HepG2 (cell line): ENCODE measurements around the gene TMTC2. TPM values are rescaled to one million over a fixed set of nuclear protein-coding genes. Genes with fewer than 3 reads are reported as not detected.

Experiments
- ATAC-seq: fragments of 200-7000 bp; cut with Tn5 transposase; 3 replicates; pipeline ENCODE4 v1.9.1; 2020; ENCODE audit warnings: mild to moderate bottlenecking, moderate library complexity
- BruUV-seq: library from RNA; stranded (reverse); fragments of 400-500 nt; replicated peaks from 2 replicates; lab custom pipeline; 2021; lab: Mats Ljungman, UMichigan
- CTCF ChIA-PET: fragments of 300-600 bp; formaldehyde crosslinking; extraction: SDS; loops from one replicate; lab custom pipeline; 2021; ENCODE audit warnings: low total read pairs, inconsistent platforms, low intra/inter-chr PET ratio; lab: Yijun Ruan, JAX
- POLR2A ChIA-PET: fragments of 350-600 bp; sonication (Branson Sonifier 250); formaldehyde crosslinking; loops from one replicate; lab custom pipeline; 2020; ENCODE audit warnings: antibody characterized with exemption, inconsistent platforms; lab: Yijun Ruan, JAX
- DNase-seq: peaks from one replicate; pipeline ENCODE4 v3.0.0-alpha.2; 2015; ENCODE audit warnings: low spot score
- FAIRE-seq: peaks from 3 replicates; lab custom pipeline; 2011; peaks lifted over from hg19 to GRCh38; lab: Jason Lieb, UNC
- H2AFZ ChIP-seq: one replicate; pipeline ENCODE4 v1.6.1; 2011; ENCODE audit warnings: low read length, inconsistent platforms
- H3K27ac ChIP-seq: fragments of 300-600 bp; 3 replicates; pipeline ENCODE4 v1.8.0; 2011; ENCODE audit warnings: mixed run types, mild to moderate bottlenecking, mixed read lengths, low read length, inconsistent platforms; ENCODE audit not compliant: insufficient read depth; ENCODE audit errors: extremely low read length
- H3K27me3 ChIP-seq, 2 experiments: fragments of 200-600 bp in 1 of 2; 2 replicates in 1 of 2; 3 replicates in 1 of 2; pipeline versions ENCODE4 v1.6.0 to v1.8.0; 2011; ENCODE audit warnings: low read length in 2 of 2, mild to moderate bottlenecking in 2 of 2, moderate library complexity in 2 of 2, inconsistent platforms in 1 of 2; ENCODE audit not compliant: insufficient read depth in 2 of 2, control insufficient read depth in 1 of 2
- H3K36me3 ChIP-seq, 2 experiments: fragments of 200-600 bp in 1 of 2; replicated peaks in 1 of 2; 2 replicates in 1 of 2; 3 replicates in 1 of 2; pipeline versions ENCODE4 v1.5.1 to v1.8.0; 2011; ENCODE audit warnings: low read length in 2 of 2, inconsistent platforms in 1 of 2; ENCODE audit not compliant: insufficient read depth in 2 of 2, control insufficient read depth in 1 of 2
- H3K4me1 ChIP-seq: 2 replicates; pipeline ENCODE4 v1.5.1; 2012; ENCODE audit warnings: low read length, inconsistent platforms; ENCODE audit not compliant: insufficient read depth
- H3K4me2 ChIP-seq: 2 replicates; pipeline ENCODE4 v1.6.0; 2011; ENCODE audit warnings: low read depth, low read length, inconsistent platforms
- H3K4me3 ChIP-seq, 3 experiments: fragments of 200-600 bp in 1 of 3; sonication (generic), shearing (Covaris generic) in 1 of 3; replicated peaks in 1 of 3; 2 replicates each; pipeline ENCODE4 v1.5.1; 2011 to 2016; ENCODE audit warnings: low read length in 3 of 3, inconsistent platforms in 2 of 3, low read depth in 2 of 3, mild to moderate bottlenecking in 2 of 3, control low read depth in 1 of 3, mixed read lengths in 1 of 3; ENCODE audit not compliant: insufficient read depth in 1 of 3
- H3K79me2 ChIP-seq: one replicate; pipeline ENCODE4 v1.6.1; 2011; ENCODE audit warnings: low read length, inconsistent platforms; ENCODE audit not compliant: insufficient read depth
- H3K9ac ChIP-seq: 2 replicates; pipeline ENCODE4 v1.6.0; 2011; ENCODE audit warnings: mild to moderate bottlenecking, low read depth, low read length, inconsistent platforms; ENCODE audit not compliant: insufficient read depth
- H3K9me3 ChIP-seq: 2 replicates; pipeline ENCODE4 v1.5.1; 2012; ENCODE audit warnings: mild to moderate bottlenecking, low read length
- H4K20me1 ChIP-seq: 2 replicates; pipeline ENCODE4 v1.6.0; 2011; ENCODE audit warnings: inconsistent platforms, mild to moderate bottlenecking, low read length, moderate library complexity; ENCODE audit not compliant: insufficient read depth
- ZEB1 ChIP-seq: IDR thresholded peaks from 2 replicates; pipeline ENCODE4 v1.6.1; 2012; ENCODE audit warnings: mild to moderate bottlenecking, low read depth, inconsistent platforms; ENCODE audit not compliant: insufficient replicate concordance
- ZNF180 ChIP-seq: sonication (generic); formaldehyde crosslinking; IDR thresholded peaks from 2 replicates; pipeline ENCODE4 v1.4.0; 2020; ENCODE audit warnings: low read depth, missing genetic modification reagents, borderline replicate concordance
- WGBS: methylation state at CpG from one replicate; pipeline ENCODE4 v1.1.6; 2017; ENCODE audit warnings: low lambda C conversion rate; 5-methylcytosine and 5-hydroxymethylcytosine counted together
- in situ Hi-C: cut with HindIII; loops from 2 replicates; pipeline ENCODE4 v1.10.0; 2017; ENCODE audit warnings: low pct_unique_long_range_greater_than_20kb; ENCODE audit not compliant: extremely low pct_ligation_motif_present
- intact Hi-C: fragments of 100-400 bp; cut with micrococcal nuclease; formaldehyde crosslinking; loops from one replicate; pipeline ENCODE4 v1.10.0; 2022; ENCODE audit not compliant: unreplicated experiment
- polyA plus RNA-seq, 8 experiments: library from polyadenylated mRNA; depleted of rRNA in 3 of 8; stranded (reverse) in 7 of 8; unstranded in 1 of 8; fragments of >200 nt; fragmentation: Illumina TruSeq in 4 of 8; extraction: Trizol in 4 of 8; gene quantifications; 2 replicates each; pipeline versions ENCODE4 v1.2.1 to v1.2.3, GENCODE V29; 2011 to 2016; ENCODE audit warnings: low read depth in 4 of 8, missing spikeins in 1 of 8, mixed read lengths in 1 of 8; ENCODE audit not compliant: insufficient read depth in 1 of 8
- total RNA-seq, 5 experiments: library from RNA; depleted of rRNA; stranded (reverse); fragments of >200 nt; fragmentation: Illumina TruSeq; extraction: Trizol; gene quantifications; 2 replicates each; pipeline ENCODE4 v1.2.3, GENCODE V29; 2016; ENCODE audit warnings: low read depth in 1 of 5
- TF ChIP-seq, protein P1 (sequence below): sonication (generic); formaldehyde crosslinking; IDR thresholded peaks from 2 replicates; pipeline ENCODE4 v1.5.1; 2020; ENCODE audit warnings: mild to moderate bottlenecking, missing genetic modification reagents, borderline replicate concordance
- TF ChIP-seq, protein P2 (sequence below): IDR thresholded peaks from 2 replicates; pipeline ENCODE4 v1.6.1; 2016; ENCODE audit warnings: missing biosample characterization, missing genetic modification reagents, low read depth
- TF ChIP-seq, protein P3 (sequence below): sonication (generic); formaldehyde crosslinking; IDR thresholded peaks from 2 replicates; pipeline ENCODE4 v1.4.0; 2020; ENCODE audit warnings: missing genetic modification reagents, mild to moderate bottlenecking, borderline replicate concordance

Gene TMTC2
- total and polyA plus RNA-seq, 2 of the 13 experiments (the other 11 are each of a cell fraction or from before 2014, with no cell fraction given) = 0.55 to 0.63 TPM

DNA sequence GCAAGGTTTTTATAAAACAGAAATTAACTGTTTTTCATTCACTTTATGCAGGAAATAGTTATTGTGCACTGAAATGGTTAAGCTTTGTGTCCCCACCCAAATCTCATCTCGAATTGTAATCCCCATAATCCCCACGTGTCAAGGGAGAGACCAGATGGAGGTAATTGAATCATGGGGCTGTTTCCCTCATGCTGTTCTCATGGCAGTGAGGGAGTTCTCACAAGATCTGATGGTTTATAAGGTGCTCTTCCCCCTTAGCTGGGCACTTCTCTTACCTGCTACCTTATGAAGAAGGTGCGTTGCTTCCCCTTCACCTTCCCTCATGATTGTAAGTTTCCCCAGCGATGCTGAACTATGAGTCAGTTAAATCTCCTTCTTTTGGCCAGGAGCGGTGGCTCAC lies 123.9 kb downstream of the TMTC2 start:
- POLR2A ChIA-PET = no interaction called here
- no peaks in the 10 kb centered on the region for H3K27me3 ChIP-seq
- TF ChIP-seq, protein P1, sequence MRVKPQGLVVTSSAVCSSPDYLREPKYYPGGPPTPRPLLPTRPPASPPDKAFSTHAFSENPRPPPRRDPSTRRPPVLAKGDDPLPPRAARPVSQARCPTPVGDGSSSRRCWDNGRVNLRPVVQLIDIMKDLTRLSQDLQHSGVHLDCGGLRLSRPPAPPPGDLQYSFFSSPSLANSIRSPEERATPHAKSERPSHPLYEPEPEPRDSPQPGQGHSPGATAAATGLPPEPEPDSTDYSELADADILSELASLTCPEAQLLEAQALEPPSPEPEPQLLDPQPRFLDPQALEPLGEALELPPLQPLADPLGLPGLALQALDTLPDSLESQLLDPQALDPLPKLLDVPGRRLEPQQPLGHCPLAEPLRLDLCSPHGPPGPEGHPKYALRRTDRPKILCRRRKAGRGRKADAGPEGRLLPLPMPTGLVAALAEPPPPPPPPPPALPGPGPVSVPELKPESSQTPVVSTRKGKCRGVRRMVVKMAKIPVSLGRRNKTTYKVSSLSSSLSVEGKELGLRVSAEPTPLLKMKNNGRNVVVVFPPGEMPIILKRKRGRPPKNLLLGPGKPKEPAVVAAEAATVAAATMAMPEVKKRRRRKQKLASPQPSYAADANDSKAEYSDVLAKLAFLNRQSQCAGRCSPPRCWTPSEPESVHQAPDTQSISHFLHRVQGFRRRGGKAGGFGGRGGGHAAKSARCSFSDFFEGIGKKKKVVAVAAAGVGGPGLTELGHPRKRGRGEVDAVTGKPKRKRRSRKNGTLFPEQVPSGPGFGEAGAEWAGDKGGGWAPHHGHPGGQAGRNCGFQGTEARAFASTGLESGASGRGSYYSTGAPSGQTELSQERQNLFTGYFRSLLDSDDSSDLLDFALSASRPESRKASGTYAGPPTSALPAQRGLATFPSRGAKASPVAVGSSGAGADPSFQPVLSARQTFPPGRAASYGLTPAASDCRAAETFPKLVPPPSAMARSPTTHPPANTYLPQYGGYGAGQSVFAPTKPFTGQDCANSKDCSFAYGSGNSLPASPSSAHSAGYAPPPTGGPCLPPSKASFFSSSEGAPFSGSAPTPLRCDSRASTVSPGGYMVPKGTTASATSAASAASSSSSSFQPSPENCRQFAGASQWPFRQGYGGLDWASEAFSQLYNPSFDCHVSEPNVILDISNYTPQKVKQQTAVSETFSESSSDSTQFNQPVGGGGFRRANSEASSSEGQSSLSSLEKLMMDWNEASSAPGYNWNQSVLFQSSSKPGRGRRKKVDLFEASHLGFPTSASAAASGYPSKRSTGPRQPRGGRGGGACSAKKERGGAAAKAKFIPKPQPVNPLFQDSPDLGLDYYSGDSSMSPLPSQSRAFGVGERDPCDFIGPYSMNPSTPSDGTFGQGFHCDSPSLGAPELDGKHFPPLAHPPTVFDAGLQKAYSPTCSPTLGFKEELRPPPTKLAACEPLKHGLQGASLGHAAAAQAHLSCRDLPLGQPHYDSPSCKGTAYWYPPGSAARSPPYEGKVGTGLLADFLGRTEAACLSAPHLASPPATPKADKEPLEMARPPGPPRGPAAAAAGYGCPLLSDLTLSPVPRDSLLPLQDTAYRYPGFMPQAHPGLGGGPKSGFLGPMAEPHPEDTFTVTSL = no peak
- TF ChIP-seq, protein P2, sequence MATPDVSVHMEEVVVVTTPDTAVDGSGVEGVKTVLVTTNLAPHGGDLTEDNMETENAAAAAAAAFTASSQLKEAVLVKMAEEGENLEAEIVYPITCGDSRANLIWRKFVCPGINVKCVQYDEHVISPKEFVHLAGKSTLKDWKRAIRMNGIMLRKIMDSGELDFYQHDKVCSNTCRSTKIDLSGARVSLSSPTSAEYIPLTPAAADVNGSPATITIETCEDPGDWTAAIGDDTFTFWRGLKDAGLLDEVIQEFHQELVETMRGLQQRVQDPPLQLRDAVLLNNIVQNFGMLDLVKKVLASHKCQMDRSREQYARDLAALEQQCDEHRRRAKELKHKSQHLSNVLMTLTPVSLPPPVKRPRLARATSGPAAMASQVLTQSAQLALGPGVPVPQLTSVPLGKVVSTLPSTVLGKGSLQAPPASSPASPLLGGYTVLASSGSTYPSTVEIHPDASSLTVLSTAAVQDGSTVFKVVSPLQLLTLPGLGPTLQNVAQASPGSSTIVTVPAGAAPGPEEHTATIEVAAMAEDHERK (CRISPR knock-in tag) = no peak
- TF ChIP-seq, protein P3, sequence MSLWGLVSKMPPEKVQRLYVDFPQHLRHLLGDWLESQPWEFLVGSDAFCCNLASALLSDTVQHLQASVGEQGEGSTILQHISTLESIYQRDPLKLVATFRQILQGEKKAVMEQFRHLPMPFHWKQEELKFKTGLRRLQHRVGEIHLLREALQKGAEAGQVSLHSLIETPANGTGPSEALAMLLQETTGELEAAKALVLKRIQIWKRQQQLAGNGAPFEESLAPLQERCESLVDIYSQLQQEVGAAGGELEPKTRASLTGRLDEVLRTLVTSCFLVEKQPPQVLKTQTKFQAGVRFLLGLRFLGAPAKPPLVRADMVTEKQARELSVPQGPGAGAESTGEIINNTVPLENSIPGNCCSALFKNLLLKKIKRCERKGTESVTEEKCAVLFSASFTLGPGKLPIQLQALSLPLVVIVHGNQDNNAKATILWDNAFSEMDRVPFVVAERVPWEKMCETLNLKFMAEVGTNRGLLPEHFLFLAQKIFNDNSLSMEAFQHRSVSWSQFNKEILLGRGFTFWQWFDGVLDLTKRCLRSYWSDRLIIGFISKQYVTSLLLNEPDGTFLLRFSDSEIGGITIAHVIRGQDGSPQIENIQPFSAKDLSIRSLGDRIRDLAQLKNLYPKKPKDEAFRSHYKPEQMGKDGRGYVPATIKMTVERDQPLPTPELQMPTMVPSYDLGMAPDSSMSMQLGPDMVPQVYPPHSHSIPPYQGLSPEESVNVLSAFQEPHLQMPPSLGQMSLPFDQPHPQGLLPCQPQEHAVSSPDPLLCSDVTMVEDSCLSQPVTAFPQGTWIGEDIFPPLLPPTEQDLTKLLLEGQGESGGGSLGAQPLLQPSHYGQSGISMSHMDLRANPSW (CRISPR knock-in tag) = no peak
- TF ChIP-seq ZNF180 (CRISPR knock-in tag) = no peak
- no peak for TF ChIP-seq ZEB1
- TF ChIP-seq, all 625 proteins: peak for 0
- WGBS = 14% methylated on average over 5 of the region's 5 CpGs
- intact Hi-C loops (no loop called here), in situ Hi-C loops (no loop called here)
- Histone ChIP-seq H3K79me2 (no peaks in the 10 kb centered on the region), H3K36me3 (no peaks in the 10 kb centered on the region), H3K4me1 (no peaks in the 10 kb centered on the region), H3K27ac (no peak overlapping the region), H4K20me1 (no peaks in the 10 kb centered on the region), H3K4me2 (no peak overlapping the region), H3K4me3 (no peak overlapping the region), H3K9me3 (no peaks in the 10 kb centered on the region), H2AFZ (no peak overlapping the region), H3K9ac (no peak overlapping the region)
- no peak for DNase-seq
- CTCF ChIA-PET = no interaction called here
- ATAC-seq = no peak
- FAIRE-seq = no peak
- no TSS peak for BruUV-seq
